Activated T-helper 1 cell treated with anti-CD3 and anti-CD28 coated beads, Interleukin-12 subunit alpha, Interleukin-12 subunit beta, Interleukin-2, Interleukin-4 antibody, amounts not matched to agents 30 ng/mL and 10 ng/mL and 1 ng/mL, durations not matched to agents 14 hours and 24 hours and 36 hours (primary cell): ENCODE data around the gene TFDP2. TPM values are rescaled to one million over a fixed set of nuclear protein-coding genes. Genes with fewer than 3 reads are reported as not detected.
A peak's percentile ranks its signal among the peaks of the same experiment; 100 is the strongest.

Experiments
- DNase-seq: peaks from one replicate; pipeline ENCODE4 v3.0.0; 2021; ENCODE audit warnings: low spot score
- H3K27ac Mint-ChIP-seq: one replicate; pipeline ENCODE4 v1.8.0; 2021; ENCODE audit warnings: mild to moderate bottlenecking, mixed read lengths
- H3K27me3 Mint-ChIP-seq: one replicate; pipeline ENCODE4 v1.8.0; 2022; ENCODE audit warnings: mild to moderate bottlenecking, moderate library complexity, mixed read lengths; ENCODE audit not compliant: insufficient read depth
- H3K36me3 Mint-ChIP-seq: one replicate; pipeline ENCODE4 v1.8.0; 2021; ENCODE audit warnings: low read depth, mixed read lengths
- H3K4me1 Mint-ChIP-seq: one replicate; pipeline ENCODE4 v1.8.0; 2021; ENCODE audit warnings: low read depth, mixed read lengths
- H3K4me3 Mint-ChIP-seq: one replicate; pipeline ENCODE4 v1.8.0; 2021; ENCODE audit warnings: mild to moderate bottlenecking, moderate library complexity, mixed read lengths
- H3K9me3 Mint-ChIP-seq: one replicate; pipeline ENCODE4 v1.8.0; 2021; ENCODE audit warnings: mixed read lengths
- intact Hi-C: fragments of 100-400 bp; cut with micrococcal nuclease; formaldehyde crosslinking; loops from one replicate; pipeline ENCODE4 v1.15.1; 2024
- total RNA-seq: library from RNA; stranded (reverse); gene quantifications from 2 replicates; pipeline ENCODE4 v1.2.3, GENCODE V29; 2022

TFDP2 gene
- total RNA-seq, 1 donor from 2014 or later = 19.7 TPM

DNA sequence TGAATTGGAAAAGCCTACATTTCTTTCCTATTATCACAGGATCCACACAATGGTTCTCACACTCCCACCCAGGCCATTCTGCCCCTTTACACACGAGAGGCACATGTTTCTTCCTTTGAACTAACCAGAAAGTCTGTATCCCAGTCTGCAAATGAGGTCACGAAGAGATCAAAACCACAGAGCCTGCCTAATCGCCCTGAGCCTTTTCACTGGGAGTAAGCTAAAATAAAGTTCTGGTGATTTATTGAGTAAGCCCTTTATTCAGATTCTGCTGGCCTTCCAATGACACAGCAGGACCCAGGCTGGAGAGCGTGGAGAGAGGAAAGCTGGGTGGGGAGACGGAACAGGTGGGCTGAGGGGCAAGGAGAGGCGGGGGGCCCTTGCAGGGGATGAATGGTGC, 194.2 kb downstream of the TFDP2 start:
- no peak overlapping the region for H3K27ac Mint-ChIP-seq
- no peak overlapping the region for H3K4me3 Mint-ChIP-seq
- intact Hi-C loops = no loop called here
- no peaks in the 10 kb centered on the region for H3K4me1 Mint-ChIP-seq
- H3K9me3 Mint-ChIP-seq = no peaks in the 10 kb centered on the region
- H3K27me3 Mint-ChIP-seq = no peaks in the 10 kb centered on the region
- no peak for DNase-seq
- peaks cover 1% of the 10 kb centered on the region for H3K36me3 Mint-ChIP-seq

DNA sequence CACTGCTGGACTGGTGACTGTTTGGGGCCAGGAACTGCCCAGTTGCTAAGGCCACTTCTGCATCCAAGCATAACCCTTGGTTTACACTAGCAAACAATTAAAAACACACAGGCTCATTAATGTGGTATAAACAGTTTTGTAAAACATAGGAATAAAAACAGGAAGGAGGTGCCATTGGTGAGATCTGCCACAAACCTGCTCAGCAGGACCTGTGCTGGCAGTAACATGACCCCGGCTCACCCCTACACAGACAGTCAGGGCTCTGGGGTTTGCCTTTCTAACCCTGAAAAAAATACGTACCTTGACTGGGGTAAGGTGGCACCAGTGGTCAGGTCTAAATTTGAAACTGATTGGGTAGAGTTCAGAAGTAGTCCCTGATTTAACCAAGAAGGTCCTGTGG, 196.7 kb downstream of the TFDP2 start:
- Mint-ChIP-seq H3K4me3 (no peak overlapping the region), H3K27ac (no peak overlapping the region), H3K36me3 (no peaks in the 10 kb centered on the region), H3K27me3 (no peaks in the 10 kb centered on the region), H3K9me3 (no peaks in the 10 kb centered on the region), H3K4me1 (no peaks in the 10 kb centered on the region)
- intact Hi-C loops = no loop called here
- DNase-seq = no peak

- no peak overlapping the region for H3K4me3 Mint-ChIP-seq
- H3K36me3 Mint-ChIP-seq = no peaks in the 10 kb centered on the region
- no peaks in the 10 kb centered on the region for H3K27me3 Mint-ChIP-seq
- no peaks in the 10 kb centered on the region for H3K9me3 Mint-ChIP-seq
- no peak for DNase-seq
- intact Hi-C loops = no loop called here
- no peaks in the 10 kb centered on the region for H3K4me1 Mint-ChIP-seq
- H3K27ac Mint-ChIP-seq = no peak overlapping the region
Measured at GRCh38 chr3:141950572-141951493, 198.5 kb downstream of the TFDP2 start.

GRCh38 chr3:141949972-141950371, 199.4 kb downstream of the TFDP2 start:
- no peaks in the 10 kb centered on the region for H3K27me3 Mint-ChIP-seq
- intact Hi-C loops = no loop called here
- no peaks in the 10 kb centered on the region for H3K9me3 Mint-ChIP-seq
- H3K4me1 Mint-ChIP-seq = no peaks in the 10 kb centered on the region
- no peak overlapping the region for H3K4me3 Mint-ChIP-seq
- no peaks in the 10 kb centered on the region for H3K36me3 Mint-ChIP-seq
- no peak for DNase-seq
- no peak overlapping the region for H3K27ac Mint-ChIP-seq

- no peak for DNase-seq
- intact Hi-C loops = no loop called here
- Mint-ChIP-seq H3K27me3 (no peaks in the 10 kb centered on the region), H3K27ac (no peak overlapping the region), H3K36me3 (no peaks in the 10 kb centered on the region), H3K4me3 (no peak overlapping the region), H3K9me3 (no peaks in the 10 kb centered on the region), H3K4me1 (no peaks in the 10 kb centered on the region)
Measured at GRCh38 chr3:141949399-141949798, 199.9 kb downstream of the TFDP2 start.

DNA sequence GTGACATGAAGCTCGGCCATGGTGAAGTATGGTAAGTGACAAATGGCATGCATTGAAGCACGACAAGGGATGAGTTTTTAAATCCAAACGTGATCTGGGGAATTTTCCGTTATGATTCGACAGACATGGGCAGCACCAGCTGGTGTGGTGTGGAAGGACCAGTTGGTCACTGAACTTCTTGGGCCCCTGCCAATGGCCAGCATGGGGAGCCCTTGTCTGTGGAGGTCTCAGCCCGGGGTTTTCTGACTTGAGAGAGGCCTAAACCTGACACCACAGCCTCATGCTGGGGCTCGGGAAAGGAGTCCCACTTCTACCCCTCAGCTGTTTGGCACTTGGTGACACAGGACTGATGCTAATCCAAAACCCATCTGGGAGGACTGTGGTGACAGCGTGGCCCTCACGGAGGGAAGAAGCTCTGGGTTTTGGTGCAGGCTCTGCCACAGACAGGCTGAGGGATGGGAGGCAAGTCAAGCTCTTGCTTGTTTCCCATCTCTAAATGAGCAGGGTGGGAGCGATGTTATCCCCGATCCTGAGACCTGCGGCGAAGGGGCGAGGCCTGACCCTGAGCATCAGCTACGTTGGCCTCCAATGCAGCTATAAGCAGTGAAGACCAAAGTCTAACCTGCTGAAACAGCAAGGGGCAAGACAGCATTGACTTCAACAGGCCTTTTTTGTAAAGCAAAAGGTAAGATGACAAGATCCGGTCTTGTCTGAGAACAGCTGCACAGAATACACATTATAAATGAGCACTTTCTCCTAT, 203.4 kb downstream of the TFDP2 start:
- no peaks in the 10 kb centered on the region for H3K36me3 Mint-ChIP-seq
- no peaks in the 10 kb centered on the region for H3K27me3 Mint-ChIP-seq
- no peaks in the 10 kb centered on the region for H3K9me3 Mint-ChIP-seq
- no peak overlapping the region for H3K4me3 Mint-ChIP-seq
- DNase-seq = no peak
- intact Hi-C loops = no loop called here
- no peaks in the 10 kb centered on the region for H3K4me1 Mint-ChIP-seq
- no peak overlapping the region for H3K27ac Mint-ChIP-seq

DNA sequence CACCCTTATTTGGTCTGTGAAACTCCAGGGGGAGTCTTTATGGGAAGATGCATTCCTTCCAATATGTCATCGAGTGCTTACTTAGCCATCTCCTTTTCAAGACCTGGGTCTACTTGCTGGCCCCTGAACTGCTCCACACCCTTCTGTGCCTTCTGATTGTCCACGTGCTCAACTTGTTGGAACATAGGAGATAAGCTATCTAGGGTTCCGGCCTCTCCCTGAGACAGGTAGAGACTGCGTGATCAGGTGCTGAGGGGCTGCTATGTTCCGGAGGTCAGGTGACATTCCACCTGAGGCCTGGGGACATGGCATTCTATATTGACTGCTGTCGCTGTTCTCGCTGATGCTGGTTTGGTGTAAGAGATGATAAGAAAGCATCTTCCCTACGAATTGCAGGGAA, 207.3 kb downstream of the TFDP2 start:
- DNase-seq = no peak
- Mint-ChIP-seq H3K4me1 (peaks cover 9% of the 10 kb centered on the region), H3K36me3 (no peaks in the 10 kb centered on the region), H3K27ac (no peak overlapping the region), H3K9me3 (no peaks in the 10 kb centered on the region), H3K27me3 (no peaks in the 10 kb centered on the region), H3K4me3 (no peak overlapping the region)
- intact Hi-C loops = no loop called here

DNA sequence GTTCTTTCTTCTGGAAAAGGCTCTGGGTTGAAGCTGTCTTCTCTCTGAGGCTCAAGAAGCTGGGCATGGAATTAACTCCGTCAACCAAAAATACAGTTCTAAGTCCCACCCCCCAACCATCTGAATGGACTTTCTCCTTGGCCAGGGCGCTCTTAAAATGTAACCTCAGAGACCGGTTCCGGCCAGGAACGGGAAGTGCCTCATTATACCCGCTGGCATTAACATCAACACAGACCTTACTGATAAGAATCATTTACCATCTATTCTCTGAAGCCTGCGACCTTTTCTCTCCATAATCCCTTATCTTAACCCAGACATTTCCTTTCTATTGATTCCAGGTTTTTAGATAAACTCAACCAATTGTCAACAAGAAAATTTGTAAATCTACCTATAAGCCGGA, 208.3 kb downstream of the TFDP2 start:
- intact Hi-C loops = no loop called here
- Mint-ChIP-seq H3K27me3 (no peaks in the 10 kb centered on the region), H3K4me3 (no peak overlapping the region), H3K4me1 (peaks cover 9% of the 10 kb centered on the region), H3K36me3 (no peaks in the 10 kb centered on the region), H3K27ac (no peak overlapping the region), H3K9me3 (no peaks in the 10 kb centered on the region)
- DNase-seq = no peak

- H3K36me3 Mint-ChIP-seq = no peaks in the 10 kb centered on the region
- no peaks in the 10 kb centered on the region for H3K27me3 Mint-ChIP-seq
- DNase-seq = no peak
- intact Hi-C loops = no loop called here
- H3K4me3 Mint-ChIP-seq = no peak overlapping the region
- H3K9me3 Mint-ChIP-seq = no peaks in the 10 kb centered on the region
- peaks cover 9% of the 10 kb centered on the region for H3K4me1 Mint-ChIP-seq
- H3K27ac Mint-ChIP-seq = peak overlapping the region; percentile 40
Measured at GRCh38 chr3:141940194-141940776, 209.1 kb downstream of the TFDP2 start.

DNA sequence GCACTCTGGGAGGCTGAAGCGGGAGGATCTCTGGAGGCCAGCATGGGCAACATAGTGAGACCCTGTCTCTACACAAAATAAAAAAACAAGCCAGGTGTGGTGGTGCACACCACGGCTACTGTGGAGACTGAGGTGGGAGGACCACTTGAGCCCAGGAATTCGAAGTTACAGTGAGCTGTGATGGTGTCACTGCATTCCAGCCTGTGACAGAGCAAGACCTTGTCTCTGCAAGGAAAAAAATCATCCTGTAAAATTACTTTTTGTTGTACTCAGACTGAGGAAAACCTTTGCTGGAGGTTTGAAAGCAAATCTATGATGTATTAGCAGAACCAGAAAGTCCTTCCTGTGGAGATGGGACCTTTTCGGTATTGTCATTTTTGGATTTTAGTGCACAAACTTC, 209.6 kb downstream of the TFDP2 start:
- Mint-ChIP-seq H3K9me3 (no peaks in the 10 kb centered on the region), H3K27me3 (no peaks in the 10 kb centered on the region), H3K36me3 (no peaks in the 10 kb centered on the region), H3K27ac (peak overlapping the region; percentile 29), H3K4me1 (peaks cover 9% of the 10 kb centered on the region), H3K4me3 (no peak overlapping the region)
- no peak for DNase-seq
- intact Hi-C loops = no loop called here

GRCh38 chr3:141938011-141938500, 211.3 kb downstream of the TFDP2 start:
- Mint-ChIP-seq H3K4me3 (no peak overlapping the region), H3K4me1 (peaks cover 9% of the 10 kb centered on the region), H3K36me3 (no peaks in the 10 kb centered on the region), H3K27me3 (no peaks in the 10 kb centered on the region), H3K9me3 (no peaks in the 10 kb centered on the region), H3K27ac (no peak overlapping the region)
- intact Hi-C loops = no loop called here
- DNase-seq = no peak

- no peaks in the 10 kb centered on the region for H3K27me3 Mint-ChIP-seq
- no peaks in the 10 kb centered on the region for H3K4me1 Mint-ChIP-seq
- no peak overlapping the region for H3K4me3 Mint-ChIP-seq
- H3K27ac Mint-ChIP-seq = no peak overlapping the region
- no peaks in the 10 kb centered on the region for H3K36me3 Mint-ChIP-seq
- intact Hi-C loops = no loop called here
- H3K9me3 Mint-ChIP-seq = no peaks in the 10 kb centered on the region
- DNase-seq = no peak
Measured at GRCh38 chr3:141934354-141934753, 215.0 kb downstream of the TFDP2 start.
